AG09309 (cell line): ENCODE data around the gene NUMB.
"Not testable (repeated sequence)": the region's sequence is repeated elsewhere in the genome, so short reads cannot be mapped to it uniquely, and the experiment has no call there.

ENCODE experiments used
- DNase-seq: peaks from one replicate; pipeline ENCODE4 v3.0.0-alpha.2; 2010; ENCODE audit warnings: low read depth
- H3K4me3 ChIP-seq: 2 replicates; pipeline ENCODE4 v1.5.1; 2011; ENCODE audit warnings: mild to moderate bottlenecking, low read depth, low read length, moderate library complexity; ENCODE audit not compliant: control insufficient read depth
- TF ChIP-seq, protein P1 (sequence below): IDR thresholded peaks from 2 replicates; pipeline ENCODE4 v1.5.1; 2011; ENCODE audit warnings: mild to moderate bottlenecking, low read depth, low read length, inconsistent platforms; ENCODE audit not compliant: insufficient read depth, control insufficient read depth; ENCODE audit errors: missing control alignments

The NUMB gene

DNA sequence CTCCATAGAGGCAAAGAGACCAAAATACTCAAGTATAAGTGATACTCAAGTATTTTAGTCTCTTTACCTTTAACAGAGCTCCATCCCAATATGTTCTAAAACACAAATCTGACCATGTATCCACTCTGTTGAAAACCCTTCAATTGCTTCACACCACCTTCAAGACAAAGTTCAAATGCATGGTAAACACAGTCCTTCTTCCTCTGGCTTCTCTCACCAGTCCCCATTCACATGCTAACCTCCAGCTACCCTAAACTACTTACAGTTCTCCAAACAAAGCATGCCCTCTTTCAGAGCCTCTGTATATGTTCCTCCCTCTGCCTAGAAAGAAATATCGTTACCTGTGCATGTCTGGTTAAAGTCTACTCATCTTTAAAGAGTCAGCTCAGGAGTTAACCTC, 100.2 kb downstream of the NUMB start:
- TF ChIP-seq, protein P1, sequence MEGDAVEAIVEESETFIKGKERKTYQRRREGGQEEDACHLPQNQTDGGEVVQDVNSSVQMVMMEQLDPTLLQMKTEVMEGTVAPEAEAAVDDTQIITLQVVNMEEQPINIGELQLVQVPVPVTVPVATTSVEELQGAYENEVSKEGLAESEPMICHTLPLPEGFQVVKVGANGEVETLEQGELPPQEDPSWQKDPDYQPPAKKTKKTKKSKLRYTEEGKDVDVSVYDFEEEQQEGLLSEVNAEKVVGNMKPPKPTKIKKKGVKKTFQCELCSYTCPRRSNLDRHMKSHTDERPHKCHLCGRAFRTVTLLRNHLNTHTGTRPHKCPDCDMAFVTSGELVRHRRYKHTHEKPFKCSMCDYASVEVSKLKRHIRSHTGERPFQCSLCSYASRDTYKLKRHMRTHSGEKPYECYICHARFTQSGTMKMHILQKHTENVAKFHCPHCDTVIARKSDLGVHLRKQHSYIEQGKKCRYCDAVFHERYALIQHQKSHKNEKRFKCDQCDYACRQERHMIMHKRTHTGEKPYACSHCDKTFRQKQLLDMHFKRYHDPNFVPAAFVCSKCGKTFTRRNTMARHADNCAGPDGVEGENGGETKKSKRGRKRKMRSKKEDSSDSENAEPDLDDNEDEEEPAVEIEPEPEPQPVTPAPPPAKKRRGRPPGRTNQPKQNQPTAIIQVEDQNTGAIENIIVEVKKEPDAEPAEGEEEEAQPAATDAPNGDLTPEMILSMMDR, result no peak
- no peak for DNase-seq
- no peak overlapping the region for H3K4me3 ChIP-seq

DNA sequence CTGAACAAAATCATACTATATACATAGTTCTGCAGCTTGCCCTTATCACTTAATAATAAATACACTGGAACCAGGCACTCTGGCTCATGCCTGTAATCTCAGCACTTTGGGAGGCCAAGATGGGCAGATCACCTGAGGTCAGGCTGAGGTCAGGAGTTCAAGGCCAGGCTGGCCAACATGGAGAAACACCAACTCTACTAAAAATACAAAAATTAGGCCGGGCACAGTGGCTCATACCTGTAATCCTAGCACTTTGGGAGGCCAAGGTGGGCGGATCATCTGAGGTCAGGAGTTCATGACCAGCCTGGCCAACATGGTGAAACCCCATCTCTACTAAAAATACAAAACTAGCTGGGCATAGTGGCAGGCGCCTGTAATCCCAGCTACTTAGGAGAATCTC, 109.3 kb downstream of the NUMB start:
- H3K4me3 ChIP-seq, DNase-seq: not testable (repeated sequence)

DNA sequence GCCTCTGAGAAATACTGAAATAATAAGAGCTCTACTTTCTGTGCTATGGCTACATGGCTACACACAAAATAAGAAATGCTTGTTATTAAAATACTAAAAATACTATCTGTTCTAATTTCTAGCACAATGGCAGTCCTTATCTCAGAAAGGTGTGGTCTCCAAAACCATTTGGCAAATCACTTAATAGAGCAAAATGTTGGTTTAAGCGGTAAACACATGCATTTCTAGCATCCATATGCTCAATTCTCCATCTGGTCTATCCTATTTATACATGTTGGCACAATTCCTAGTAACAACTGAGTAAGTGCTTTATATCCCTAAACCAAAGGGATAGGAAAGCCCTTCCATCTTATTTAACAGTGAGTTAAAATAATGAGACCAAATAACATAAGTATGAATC, 114.0 kb downstream of the NUMB start:
- DNase-seq, result no peak
- no peak overlapping the region for H3K4me3 ChIP-seq
- TF ChIP-seq, protein P1, result no peak

DNA sequence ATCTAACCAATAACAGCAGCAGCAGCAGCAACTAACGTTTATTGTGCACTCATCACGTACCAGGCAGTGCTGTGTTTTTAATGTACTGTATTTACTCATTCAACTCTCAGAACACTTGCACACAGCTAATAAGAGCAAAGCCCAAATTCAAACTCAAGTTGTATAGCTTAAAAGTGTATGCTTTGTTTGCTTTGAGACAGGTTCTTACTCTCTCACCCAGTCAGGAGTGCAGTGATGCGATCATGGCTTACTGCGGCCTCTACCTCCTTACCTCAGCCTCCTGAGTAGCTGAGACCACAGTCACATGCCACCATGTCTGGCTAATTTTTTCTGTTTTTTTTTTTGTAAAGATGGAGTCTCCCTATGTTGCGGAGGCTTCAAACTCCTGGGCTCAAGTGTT, 115.7 kb downstream of the NUMB start:
- no peak for DNase-seq
- no peak overlapping the region for H3K4me3 ChIP-seq
- TF ChIP-seq, protein P1, result no peak

DNA sequence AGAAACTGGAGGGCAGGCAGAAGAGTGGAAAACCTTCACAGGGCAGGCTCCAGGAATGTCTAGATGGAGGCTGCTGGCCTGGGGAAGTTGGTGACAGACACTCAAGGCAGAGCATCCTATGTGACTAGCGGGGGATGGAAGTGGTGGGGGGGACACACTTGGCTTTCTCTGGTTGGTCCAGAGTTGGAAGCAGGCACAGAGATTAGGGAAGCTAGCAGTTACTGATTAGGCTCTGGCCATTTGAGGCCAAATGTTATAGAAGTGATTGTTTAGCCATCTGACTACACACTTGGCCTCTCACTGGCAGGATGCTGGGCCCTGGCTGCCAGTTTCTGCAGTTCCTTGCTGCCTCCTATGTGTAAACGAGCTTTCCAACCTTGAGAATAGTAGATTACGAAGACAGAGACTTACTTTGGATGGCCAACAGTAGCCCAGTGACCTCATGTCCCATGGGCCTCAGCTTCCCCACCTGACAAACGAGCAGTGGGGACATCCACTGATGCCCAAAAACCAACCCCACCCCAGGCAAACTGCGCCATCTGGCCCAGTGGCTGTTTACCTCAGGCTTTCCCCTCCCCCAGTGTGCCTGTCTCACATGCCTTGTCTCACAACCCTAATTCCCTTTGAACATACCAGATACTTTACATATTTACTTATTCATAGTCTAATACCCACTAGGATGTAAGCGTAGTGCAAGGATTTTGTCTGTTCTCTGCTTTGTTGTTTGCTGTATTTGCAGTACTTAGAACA, 118.3 kb downstream of the NUMB start:
- TF ChIP-seq, protein P1, result no peak
- H3K4me3 ChIP-seq, result no peak overlapping the region
- DNase-seq, result no peak

DNA sequence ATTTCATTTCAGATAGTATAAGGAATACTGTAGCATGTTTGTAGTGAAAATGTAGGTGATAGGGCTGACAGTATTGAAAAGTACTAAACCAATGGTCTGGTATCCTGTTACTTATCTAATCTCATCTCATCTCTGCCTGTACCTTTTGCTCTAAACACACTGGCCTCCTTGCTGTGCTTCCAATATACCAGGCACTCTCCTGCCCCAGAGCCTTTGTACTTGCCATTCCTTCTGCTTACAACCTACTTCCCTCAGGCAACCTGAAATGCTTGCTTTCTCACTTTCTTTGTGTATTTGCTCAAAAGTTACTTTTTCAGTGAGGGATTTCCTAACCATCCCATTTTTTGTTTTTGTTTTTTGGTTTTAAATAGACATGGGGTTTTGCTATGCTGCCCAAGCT, 119.1 kb downstream of the NUMB start:
- H3K4me3 ChIP-seq, result no peak overlapping the region
- TF ChIP-seq, protein P1, result no peak
- no peak for DNase-seq

DNA sequence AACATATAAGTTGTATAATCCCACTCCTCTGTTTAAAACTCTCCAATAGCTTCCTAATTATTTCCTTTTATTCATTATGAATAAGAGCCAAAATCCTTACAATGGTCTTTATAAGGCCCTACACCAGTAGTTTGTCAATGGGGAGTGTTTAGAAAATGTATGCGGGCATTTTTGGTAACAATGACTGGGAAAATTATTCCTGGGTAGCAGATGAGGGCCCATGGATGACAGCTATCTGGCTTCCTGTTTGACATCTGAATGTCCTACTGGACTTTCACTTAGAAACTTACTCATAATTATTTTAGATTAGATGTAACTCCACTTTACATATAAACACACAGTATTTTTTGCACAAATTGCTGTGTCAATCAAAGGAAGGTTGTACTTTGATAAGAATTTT, 119.8 kb downstream of the NUMB start:
- DNase-seq, result no peak
- TF ChIP-seq, protein P1, result no peak
- no peak overlapping the region for H3K4me3 ChIP-seq
